ENCODE measurements around the gene IFT43.

GRCh38 chr14:75959031-75959430 lies 26.5 kb upstream of the IFT43 start:
- TF ChIP-seq CTCF (conservative IDR thresholded peaks at IDR 0.05) (no peak), EZH2 (IDR thresholded peaks at IDR 0.05; ENCODE audit: low read depth) (no peak)

Data from PC-9 (cell line).